Neural cell (in vitro differentiated cells): ENCODE measurements around the gene MECR. TPM values are rescaled to one million over a fixed set of nuclear protein-coding genes. Genes with fewer than 3 reads are reported as not detected.
A peak's percentile ranks its signal among the peaks of the same experiment; 100 is the strongest.

ENCODE experiments used
- H2AFZ ChIP-seq: fragments of 200-600, 300-800 bp; sonication (generic), shearing (Covaris generic); 2 replicates; pipeline ENCODE4 v1.6.0; 2014; ENCODE audit warnings: low read depth, mild to moderate bottlenecking, antibody characterized with exemption, low read length, moderate library complexity
- H3F3A ChIP-seq: fragments of 200-600 bp; shearing (Covaris generic); 2 replicates; pipeline ENCODE4 v1.6.1; 2016; ENCODE audit warnings: mild to moderate bottlenecking, moderate library complexity, mixed read lengths, antibody characterized with exemption, low read length; ENCODE audit not compliant: insufficient read depth, poor library complexity, severe bottlenecking
- H3K27ac ChIP-seq: fragments of 200-600, 300-800 bp; sonication (generic), shearing (Covaris generic); 2 replicates; pipeline ENCODE4 v1.5.1; 2014; ENCODE audit warnings: mild to moderate bottlenecking, low read length, moderate library complexity
- H3K27me3 ChIP-seq: fragments of 300-800, 200-600 bp; sonication (generic), shearing (Covaris generic); 2 replicates; pipeline ENCODE4 v1.6.0; 2014; ENCODE audit warnings: mild to moderate bottlenecking, low read depth, low read length, moderate library complexity; ENCODE audit not compliant: insufficient read depth
- H3K36me3 ChIP-seq: fragments of 300-800, 200-600 bp; sonication (generic), shearing (Covaris generic); 2 replicates; pipeline ENCODE4 v1.5.1; 2014; ENCODE audit warnings: mild to moderate bottlenecking, antibody characterized with exemption, low read length, moderate library complexity; ENCODE audit not compliant: insufficient read depth
- H3K4me2 ChIP-seq: fragments of 300-800, 200-600 bp; sonication (generic), shearing (Covaris generic); 2 replicates; pipeline ENCODE4 v1.6.0; 2014; ENCODE audit warnings: mild to moderate bottlenecking, low read length
- H3K4me3 ChIP-seq: fragments of 300-800, 200-600 bp; sonication (generic), shearing (Covaris generic); 2 replicates; pipeline ENCODE4 v1.5.1; 2014; ENCODE audit warnings: mild to moderate bottlenecking, low read length, moderate library complexity
- H3K79me2 ChIP-seq: fragments of 200-600 bp; shearing (Covaris generic); replicated peaks from 2 replicates; pipeline ENCODE4 v1.6.0; 2014; ENCODE audit warnings: mild to moderate bottlenecking, low read length, moderate library complexity; ENCODE audit not compliant: insufficient read depth
- H3K9ac ChIP-seq: fragments of 300-800, 200-600 bp; sonication (generic), shearing (Covaris generic); 2 replicates; pipeline ENCODE4 v1.6.1; 2016; ENCODE audit warnings: mild to moderate bottlenecking, low read length, mixed read lengths
- H3K9me2 ChIP-seq: fragments of 200-600 bp; shearing (Covaris generic); 2 replicates; pipeline ENCODE4 v1.6.1; 2016; ENCODE audit warnings: mild to moderate bottlenecking, low read length, mixed read lengths; ENCODE audit not compliant: insufficient read depth
- H3K9me3 ChIP-seq: fragments of 200-600, 300-800 bp; sonication (generic), shearing (Covaris generic); 2 replicates; pipeline ENCODE4 v1.6.1; 2016; ENCODE audit warnings: mild to moderate bottlenecking, mixed run types, low read length, moderate library complexity, mixed read lengths
- H4K20me1 ChIP-seq: fragments of 200-600 bp; shearing (Covaris generic); 2 replicates; pipeline ENCODE4 v1.6.1; 2016; ENCODE audit warnings: mild to moderate bottlenecking, mixed run types; ENCODE audit not compliant: insufficient read depth
- EP300 ChIP-seq: fragments of 450-650 bp; conservative IDR thresholded peaks from 2 replicates; pipeline ENCODE4 v1.6.1; 2014; ENCODE audit warnings: antibody characterized with exemption, mild to moderate bottlenecking, moderate library complexity; ENCODE audit not compliant: poor library complexity, severe bottlenecking
- EZH2 ChIP-seq: fragments of 200-600, 300-800 bp; shearing (Covaris generic), sonication (generic); IDR thresholded peaks from 2 replicates; pipeline ENCODE4 v1.6.1; 2014; ENCODE audit warnings: antibody characterized with exemption, low read length, borderline replicate concordance, mild to moderate bottlenecking; ENCODE audit not compliant: insufficient read depth, poor library complexity, severe bottlenecking
- MXI1 ChIP-seq: fragments of 450-650 bp; conservative IDR thresholded peaks from 2 replicates; pipeline ENCODE4 v1.6.1; 2014; ENCODE audit warnings: antibody characterized with exemption, mild to moderate bottlenecking; ENCODE audit not compliant: poor library complexity, severe bottlenecking
- POLR2AphosphoS5 ChIP-seq: IDR thresholded peaks from 2 replicates; pipeline ENCODE4 v1.6.1; 2012
- RAD21 ChIP-seq: fragments of 450-650 bp; conservative IDR thresholded peaks from 2 replicates; pipeline ENCODE4 v1.6.1; 2014; ENCODE audit warnings: antibody characterized with exemption, mild to moderate bottlenecking, moderate library complexity
- SMC3 ChIP-seq: fragments of 450-650 bp; conservative IDR thresholded peaks from 2 replicates; pipeline ENCODE4 v1.6.1; 2014; ENCODE audit warnings: antibody characterized with exemption, mild to moderate bottlenecking, moderate library complexity; ENCODE audit not compliant: poor library complexity
- TAF1 ChIP-seq: IDR thresholded peaks from 2 replicates; pipeline ENCODE4 v1.6.1; 2012; ENCODE audit warnings: low read depth
- polyA plus RNA-seq: library from polyadenylated mRNA; depleted of rRNA; stranded (reverse); fragments of >200 nt; gene quantifications from 2 replicates; pipeline ENCODE4 v1.2.3, GENCODE V29; 2014
- TF ChIP-seq, protein P1 (sequence below): IDR thresholded peaks from 2 replicates; pipeline ENCODE4 v1.6.1; 2012; ENCODE audit warnings: borderline replicate concordance
- TF ChIP-seq, protein P2 (sequence below): fragments of 450-650 bp; IDR thresholded peaks from 2 replicates; pipeline ENCODE4 v1.5.1; 2014; ENCODE audit warnings: antibody characterized with exemption, mild to moderate bottlenecking, moderate library complexity; ENCODE audit not compliant: poor library complexity, severe bottlenecking

Gene MECR
- polyA plus RNA-seq, 1 donor from 2014 or later, result 14.0 TPM

DNA sequence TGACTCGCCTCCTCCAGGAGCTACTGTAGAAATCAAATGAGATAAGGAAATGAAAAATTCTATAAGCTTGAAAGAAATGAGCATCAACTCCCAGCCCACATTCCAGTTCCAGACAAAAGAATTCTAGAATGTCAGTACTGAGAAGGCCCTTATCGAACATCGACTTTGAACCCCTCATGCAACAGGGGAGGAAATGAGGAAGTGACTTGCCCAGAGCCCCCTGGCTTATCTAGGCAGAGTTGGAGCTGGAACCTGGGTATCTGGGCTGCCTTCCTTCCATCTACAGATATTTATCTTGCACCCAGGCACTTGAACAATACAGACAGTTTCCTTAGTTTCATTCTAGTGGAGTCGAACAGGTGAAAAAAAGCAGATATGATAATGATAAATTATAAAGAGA, 22.3 kb downstream of the MECR start:
- no peak for TF ChIP-seq MXI1
- TF ChIP-seq, protein P1, sequence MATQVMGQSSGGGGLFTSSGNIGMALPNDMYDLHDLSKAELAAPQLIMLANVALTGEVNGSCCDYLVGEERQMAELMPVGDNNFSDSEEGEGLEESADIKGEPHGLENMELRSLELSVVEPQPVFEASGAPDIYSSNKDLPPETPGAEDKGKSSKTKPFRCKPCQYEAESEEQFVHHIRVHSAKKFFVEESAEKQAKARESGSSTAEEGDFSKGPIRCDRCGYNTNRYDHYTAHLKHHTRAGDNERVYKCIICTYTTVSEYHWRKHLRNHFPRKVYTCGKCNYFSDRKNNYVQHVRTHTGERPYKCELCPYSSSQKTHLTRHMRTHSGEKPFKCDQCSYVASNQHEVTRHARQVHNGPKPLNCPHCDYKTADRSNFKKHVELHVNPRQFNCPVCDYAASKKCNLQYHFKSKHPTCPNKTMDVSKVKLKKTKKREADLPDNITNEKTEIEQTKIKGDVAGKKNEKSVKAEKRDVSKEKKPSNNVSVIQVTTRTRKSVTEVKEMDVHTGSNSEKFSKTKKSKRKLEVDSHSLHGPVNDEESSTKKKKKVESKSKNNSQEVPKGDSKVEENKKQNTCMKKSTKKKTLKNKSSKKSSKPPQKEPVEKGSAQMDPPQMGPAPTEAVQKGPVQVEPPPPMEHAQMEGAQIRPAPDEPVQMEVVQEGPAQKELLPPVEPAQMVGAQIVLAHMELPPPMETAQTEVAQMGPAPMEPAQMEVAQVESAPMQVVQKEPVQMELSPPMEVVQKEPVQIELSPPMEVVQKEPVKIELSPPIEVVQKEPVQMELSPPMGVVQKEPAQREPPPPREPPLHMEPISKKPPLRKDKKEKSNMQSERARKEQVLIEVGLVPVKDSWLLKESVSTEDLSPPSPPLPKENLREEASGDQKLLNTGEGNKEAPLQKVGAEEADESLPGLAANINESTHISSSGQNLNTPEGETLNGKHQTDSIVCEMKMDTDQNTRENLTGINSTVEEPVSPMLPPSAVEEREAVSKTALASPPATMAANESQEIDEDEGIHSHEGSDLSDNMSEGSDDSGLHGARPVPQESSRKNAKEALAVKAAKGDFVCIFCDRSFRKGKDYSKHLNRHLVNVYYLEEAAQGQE, result no peak
- TF ChIP-seq EZH2, result no peak
- no peak for TF ChIP-seq POLR2AphosphoS5

DNA sequence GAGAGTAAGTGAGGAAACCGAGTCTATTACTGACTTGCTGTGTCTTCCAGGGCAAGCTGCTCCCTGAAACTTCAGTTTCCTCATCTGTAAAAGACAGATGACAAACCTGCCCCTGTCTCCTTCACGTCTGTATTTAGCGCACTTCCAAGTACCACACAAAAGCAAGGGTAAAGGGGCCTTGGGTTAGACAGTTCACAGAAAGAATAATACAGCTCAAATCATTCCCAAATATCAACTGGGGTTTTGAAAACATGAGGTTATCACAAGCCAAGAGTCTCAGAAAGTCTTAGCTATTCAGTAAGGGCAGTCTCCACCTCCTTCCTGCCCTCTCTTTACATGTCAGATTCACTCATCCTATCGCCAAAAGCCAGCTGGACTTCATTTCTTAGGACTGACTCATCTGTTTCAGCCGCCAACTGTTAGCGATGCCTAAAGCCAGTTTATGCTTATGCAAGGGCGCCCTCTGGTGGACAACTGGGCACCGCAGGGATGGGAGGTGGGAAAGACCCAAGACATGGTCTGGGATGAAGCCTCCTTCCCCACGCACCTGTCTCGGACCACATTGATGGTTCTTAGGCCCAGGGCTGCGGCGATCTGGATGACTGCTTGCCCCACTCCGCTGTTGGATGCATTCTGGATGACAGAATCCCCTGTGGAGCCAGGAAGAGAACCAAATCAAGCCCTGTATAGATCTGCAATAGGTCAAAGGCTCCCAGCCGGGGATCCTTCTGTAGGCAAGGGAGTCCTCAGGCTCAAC, 28.0 kb downstream of the MECR start:
- Histone ChIP-seq H3K9me3 (no peaks in the 10 kb centered on the region), H3K9ac (no peak overlapping the region), H2AFZ (no peak overlapping the region), H3K79me2 (no peaks in the 10 kb centered on the region), H4K20me1 (no peaks in the 10 kb centered on the region), H3F3A (no peaks in the 10 kb centered on the region), H3K4me2 (no peak overlapping the region), H3K4me3 (no peak overlapping the region), H3K36me3 (no peaks in the 10 kb centered on the region), H3K27me3 (no peaks in the 10 kb centered on the region), H3K9me2 (no peaks in the 10 kb centered on the region), H3K27ac (no peak overlapping the region)
- TF ChIP-seq, protein P2, sequence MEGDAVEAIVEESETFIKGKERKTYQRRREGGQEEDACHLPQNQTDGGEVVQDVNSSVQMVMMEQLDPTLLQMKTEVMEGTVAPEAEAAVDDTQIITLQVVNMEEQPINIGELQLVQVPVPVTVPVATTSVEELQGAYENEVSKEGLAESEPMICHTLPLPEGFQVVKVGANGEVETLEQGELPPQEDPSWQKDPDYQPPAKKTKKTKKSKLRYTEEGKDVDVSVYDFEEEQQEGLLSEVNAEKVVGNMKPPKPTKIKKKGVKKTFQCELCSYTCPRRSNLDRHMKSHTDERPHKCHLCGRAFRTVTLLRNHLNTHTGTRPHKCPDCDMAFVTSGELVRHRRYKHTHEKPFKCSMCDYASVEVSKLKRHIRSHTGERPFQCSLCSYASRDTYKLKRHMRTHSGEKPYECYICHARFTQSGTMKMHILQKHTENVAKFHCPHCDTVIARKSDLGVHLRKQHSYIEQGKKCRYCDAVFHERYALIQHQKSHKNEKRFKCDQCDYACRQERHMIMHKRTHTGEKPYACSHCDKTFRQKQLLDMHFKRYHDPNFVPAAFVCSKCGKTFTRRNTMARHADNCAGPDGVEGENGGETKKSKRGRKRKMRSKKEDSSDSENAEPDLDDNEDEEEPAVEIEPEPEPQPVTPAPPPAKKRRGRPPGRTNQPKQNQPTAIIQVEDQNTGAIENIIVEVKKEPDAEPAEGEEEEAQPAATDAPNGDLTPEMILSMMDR, result peak; percentile 95
- TF ChIP-seq SMC3, result peak; percentile 94
- TF ChIP-seq, protein P1, result no peak
- TF ChIP-seq EP300, result no peak
- no peak for TF ChIP-seq EZH2
- TF ChIP-seq MXI1, result no peak
- no peak for TF ChIP-seq POLR2AphosphoS5
- TF ChIP-seq RAD21, result peak; percentile 95
- no peak for TF ChIP-seq TAF1

More for the DNA sequence above, 22.3 kb downstream of the MECR start:
- Histone ChIP-seq H3K4me2 (no peak overlapping the region), H3K27ac (no peak overlapping the region), H3K36me3 (no peaks in the 10 kb centered on the region), H3F3A (no peaks in the 10 kb centered on the region), H2AFZ (no peak overlapping the region), H3K9ac (no peak overlapping the region), H4K20me1 (no peaks in the 10 kb centered on the region), H3K9me2 (no peaks in the 10 kb centered on the region), H3K4me3 (no peak overlapping the region), H3K79me2 (no peaks in the 10 kb centered on the region), H3K9me3 (no peaks in the 10 kb centered on the region), H3K27me3 (no peaks in the 10 kb centered on the region)
